Hepatocyte (in vitro differentiated cells): ENCODE measurements around the gene PEDS1.

ENCODE experiments used
- CTCF ChIP-seq: fragments of 200-600 bp; sonication (generic); IDR thresholded peaks from 2 replicates; pipeline ENCODE4 v1.5.1; 2016; ENCODE audit warnings: antibody characterized with exemption, mild to moderate bottlenecking; ENCODE audit not compliant: poor library complexity
- EZH2phosphoT487 ChIP-seq: fragments of 200-600 bp; sonication (generic); IDR thresholded peaks from one replicate; pipeline ENCODE4 v1.6.1; 2018; ENCODE audit warnings: antibody characterized with exemption, mild to moderate bottlenecking, low read depth, moderate library complexity; ENCODE audit not compliant: unreplicated experiment, severe bottlenecking

GRCh38 chr20:50125279-50125678 is 28.2 kb downstream of the PEDS1 start:
- TF ChIP-seq CTCF, result no peak
- no peak for TF ChIP-seq EZH2phosphoT487
